ENCODE data around the gene FGF7.
"Not testable (repeated sequence)": the region's sequence is repeated elsewhere in the genome, so short reads cannot be mapped to it uniquely, and the experiment has no call there.

The FGF7 gene

DNA sequence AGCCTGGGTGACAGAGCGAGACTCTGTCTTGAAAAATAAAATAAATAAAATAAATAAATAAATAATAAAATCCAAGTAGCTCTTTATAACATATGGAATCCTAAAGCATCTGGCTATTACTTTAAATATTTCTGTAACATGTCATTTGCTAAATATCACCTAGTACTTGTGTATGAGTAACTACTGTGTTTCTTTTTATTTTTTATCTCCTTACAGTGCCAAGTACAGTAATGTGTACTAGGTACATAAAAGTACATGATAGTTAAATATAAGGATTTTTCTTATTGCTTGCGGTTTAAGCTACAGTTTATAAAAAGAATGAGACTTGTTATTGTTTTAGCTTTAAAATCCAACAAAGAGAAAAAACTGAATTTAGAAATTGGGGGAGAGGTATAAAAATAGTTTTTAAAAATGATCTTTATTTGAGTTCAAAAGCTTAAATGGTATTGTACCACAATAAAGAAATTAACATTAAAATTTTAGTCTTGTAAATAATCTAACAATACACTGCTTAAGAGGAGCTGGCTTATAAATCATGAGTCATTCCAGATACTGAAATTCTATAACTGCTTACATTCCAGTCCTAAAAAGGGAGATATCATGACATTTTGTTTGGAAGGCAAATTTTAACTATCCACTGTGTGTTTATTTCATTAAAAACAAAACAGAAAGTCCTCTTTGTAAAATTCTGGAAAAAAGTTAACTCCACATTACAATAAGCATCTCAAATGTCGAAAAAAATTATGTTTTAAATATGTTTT lies 73.1 kb downstream of the FGF7 start:
- DNase-seq (ENCODE audit: low spot score): peak; percentile 25

DNA sequence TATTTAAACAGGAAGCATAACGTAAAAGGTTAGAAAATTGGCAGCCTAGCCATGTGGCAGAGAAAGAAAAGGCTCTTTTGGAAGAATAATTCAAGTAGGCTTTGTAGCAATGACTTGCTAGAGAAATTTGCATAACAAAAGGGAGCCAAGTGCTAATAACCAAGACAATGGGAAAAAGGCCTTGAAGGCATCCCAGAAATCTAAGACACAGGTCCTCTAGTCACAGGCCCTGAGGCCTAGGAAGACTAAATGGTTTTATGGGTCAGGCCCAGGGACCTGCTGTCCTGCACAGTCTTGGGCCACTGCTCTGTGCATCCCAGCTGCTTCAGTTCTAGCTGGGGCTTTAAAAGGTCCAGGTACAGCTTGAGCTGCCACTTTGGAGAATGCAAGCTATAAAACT lies 78.5 kb downstream of the FGF7 start:
- DNase-seq (ENCODE audit: low spot score): no peak

DNA sequence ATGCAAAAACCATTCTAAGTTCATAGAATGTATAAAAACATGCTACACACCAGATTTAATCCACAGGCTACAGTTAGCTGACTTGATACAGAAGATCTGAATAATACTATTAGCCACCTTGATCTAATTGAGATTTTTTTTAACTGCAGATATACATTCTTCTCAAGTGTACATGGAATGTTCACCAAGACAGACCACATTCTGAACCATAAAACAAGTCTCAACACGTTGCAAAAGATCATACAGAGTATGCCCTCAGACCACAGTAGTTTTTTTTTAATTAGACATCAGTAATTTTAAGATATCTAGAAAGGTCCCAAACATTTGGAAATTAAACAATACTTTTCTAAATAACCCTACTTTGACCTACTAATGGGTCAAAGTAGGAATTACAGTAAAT lies 83.3 kb downstream of the FGF7 start:
- DNase-seq (ENCODE audit: low spot score): no peak

DNA sequence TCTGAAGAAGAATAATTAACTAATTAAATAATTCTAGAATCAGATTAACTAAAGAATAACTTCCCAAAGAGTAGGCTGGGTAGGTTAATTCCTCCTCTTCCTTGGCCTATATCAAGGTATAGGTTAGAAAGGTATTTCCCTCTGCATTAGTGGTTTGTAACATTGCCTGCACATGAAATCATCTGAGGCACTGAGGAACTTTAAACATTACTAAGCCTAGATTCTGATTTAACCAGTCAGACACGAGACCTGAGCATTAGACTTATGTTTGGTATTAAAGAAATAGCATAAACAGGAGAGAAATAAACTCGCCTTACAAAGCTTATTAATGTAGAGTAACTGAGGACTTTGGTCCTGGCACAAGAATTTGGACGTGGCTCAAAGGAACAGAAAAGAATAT lies 84.2 kb downstream of the FGF7 start:
- DNase-seq (ENCODE audit: low spot score): no peak

DNA sequence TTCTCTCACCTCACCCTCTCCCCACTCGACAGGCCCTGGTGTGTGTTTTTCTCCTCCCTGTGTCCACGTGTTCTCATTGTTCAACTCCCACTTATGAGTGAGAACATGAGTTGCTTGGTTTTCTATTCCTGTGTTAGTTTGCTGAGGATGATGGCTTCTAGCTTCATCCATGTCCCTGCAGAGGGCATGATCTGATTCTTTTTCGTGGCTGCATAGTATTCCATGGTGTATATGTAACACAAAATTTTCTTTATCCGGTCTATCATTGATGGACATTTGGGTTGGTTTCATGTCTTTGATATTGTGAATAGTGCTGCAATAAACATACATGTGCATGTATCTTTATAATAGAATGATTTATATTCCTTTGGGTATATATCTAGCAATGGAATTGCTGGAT lies 89.7 kb downstream of the FGF7 start:
- not testable (repeated sequence) for DNase-seq (ENCODE audit: low spot score)

DNA sequence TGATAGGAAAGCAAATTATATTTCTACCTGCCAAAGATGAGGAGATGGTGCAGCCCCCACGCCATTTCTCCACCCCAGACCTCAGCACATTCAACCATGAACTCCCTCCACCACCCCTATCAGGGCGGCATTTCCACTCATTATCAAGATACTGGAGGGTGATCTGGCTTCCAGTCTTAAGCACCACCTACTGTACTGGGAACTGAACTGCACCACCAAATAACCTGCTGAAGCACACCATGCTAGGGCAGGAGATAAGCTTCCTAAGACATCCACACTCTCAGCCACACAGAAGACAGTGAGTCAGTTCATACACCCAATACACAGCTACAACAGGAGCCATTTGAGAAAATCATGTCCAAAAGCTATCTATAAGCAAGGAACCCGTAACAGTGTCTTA lies 98.8 kb downstream of the FGF7 start:
- DNase-seq (ENCODE audit: low spot score): no peak

DNA sequence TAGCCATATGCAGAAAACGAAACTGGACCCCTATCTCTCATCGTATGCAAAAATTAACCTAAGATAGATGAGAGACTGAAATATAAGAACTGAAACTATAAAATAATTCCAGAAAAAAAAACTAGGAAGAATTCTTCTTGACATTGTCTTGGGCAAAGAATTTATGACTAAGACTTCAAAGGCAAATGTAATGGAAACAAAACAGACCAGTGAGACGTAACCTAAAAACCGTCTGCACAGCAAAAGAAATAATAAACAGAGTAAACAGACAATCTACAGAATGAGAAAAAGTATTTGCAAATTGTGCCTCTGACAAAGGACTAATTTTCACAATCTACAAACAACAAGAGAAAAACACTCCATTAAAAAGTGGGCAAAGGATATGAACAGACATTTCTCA lies 105.2 kb downstream of the FGF7 start:
- no peak for DNase-seq (ENCODE audit: low spot score)

DNA sequence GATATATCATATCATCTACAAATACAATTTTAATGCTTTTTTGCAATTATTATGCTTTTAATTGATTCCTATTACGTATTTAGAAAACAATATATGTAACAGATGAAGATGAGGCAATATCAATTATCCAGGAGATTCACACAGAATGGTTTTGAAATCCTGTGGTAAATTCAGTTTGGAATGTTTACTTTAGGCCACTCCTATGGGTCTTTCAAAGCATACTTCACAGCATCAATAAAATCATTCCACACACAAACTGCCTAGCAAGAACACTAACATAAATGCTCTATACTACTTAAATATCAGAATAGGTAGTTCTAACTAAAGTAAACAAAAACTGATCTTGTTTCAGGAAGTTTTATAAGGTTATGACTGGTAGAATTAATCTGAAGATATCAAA lies 107.0 kb downstream of the FGF7 start:
- no peak for DNase-seq (ENCODE audit: low spot score)

Data from hepatic stellate cell (primary cell).